H1 (cell line): ENCODE results near the gene SVOPL.

Source experiments
- BCL11A ChIP-seq, 2 experiments: IDR thresholded peaks; one replicate each; pipeline ENCODE4 v1.6.1; 2011; ENCODE audit warnings: low read depth in 2 of 2, low read length in 2 of 2, mild to moderate bottlenecking in 2 of 2
- CREB1 ChIP-seq: IDR thresholded peaks from 2 replicates; pipeline ENCODE4 v1.6.1; 2012; ENCODE audit warnings: inconsistent platforms
- EGR1 ChIP-seq: IDR thresholded peaks from 2 replicates; pipeline ENCODE4 v1.6.1; 2011; ENCODE audit warnings: low read depth, low read length, borderline replicate concordance
- EP300 ChIP-seq, 2 experiments: IDR thresholded peaks; 1 replicate in 1 of 2; 2 replicates in 1 of 2; pipeline ENCODE4 v1.6.1; 2011 to 2012; ENCODE audit warnings: low read depth in 2 of 2, low read length in 2 of 2, mild to moderate bottlenecking in 2 of 2, borderline replicate concordance in 1 of 2, inconsistent platforms in 1 of 2, moderate library complexity in 1 of 2
- POLR2A ChIP-seq, 2 experiments: IDR thresholded peaks; 1 replicate in 1 of 2; 2 replicates in 1 of 2; pipeline ENCODE4 v1.6.1; 2011; ENCODE audit warnings: low read depth in 2 of 2, low read length in 2 of 2, mild to moderate bottlenecking in 2 of 2; ENCODE audit errors: control extremely low read depth in 1 of 2
- POLR2AphosphoS5 ChIP-seq: IDR thresholded peaks from 2 replicates; pipeline ENCODE4 v1.6.1; 2011; ENCODE audit warnings: low read depth, low read length
- SIN3A ChIP-seq, 2 experiments: IDR thresholded peaks in 1 of 2; conservative IDR thresholded peaks in 1 of 2; 2 replicates each; pipeline ENCODE4 v1.6.1; 2011 to 2012; ENCODE audit warnings: low read length in 2 of 2, improper control_type of control experiment in 1 of 2, low read depth in 1 of 2, mild to moderate bottlenecking in 1 of 2
- SP2 ChIP-seq: IDR thresholded peaks from 2 replicates; pipeline ENCODE4 v1.6.1; 2012; ENCODE audit warnings: mild to moderate bottlenecking, low read length, inconsistent platforms
- TF ChIP-seq, protein P1 (sequence below), 3 experiments: IDR thresholded peaks; 1 replicate in 2 of 3; 2 replicates in 1 of 3; pipeline versions ENCODE4 v1.5.1 to v1.6.1; 2011; ENCODE audit warnings: low read length in 3 of 3, mild to moderate bottlenecking in 3 of 3, inconsistent platforms in 2 of 3, low read depth in 1 of 3, moderate library complexity in 1 of 3; ENCODE audit not compliant: insufficient read depth in 1 of 3; ENCODE audit errors: control extremely low read depth in 1 of 3
- TF ChIP-seq, protein P2 (sequence below): IDR thresholded peaks from 2 replicates; pipeline ENCODE4 v1.6.1; 2012; ENCODE audit warnings: low read length, inconsistent platforms

DNA sequence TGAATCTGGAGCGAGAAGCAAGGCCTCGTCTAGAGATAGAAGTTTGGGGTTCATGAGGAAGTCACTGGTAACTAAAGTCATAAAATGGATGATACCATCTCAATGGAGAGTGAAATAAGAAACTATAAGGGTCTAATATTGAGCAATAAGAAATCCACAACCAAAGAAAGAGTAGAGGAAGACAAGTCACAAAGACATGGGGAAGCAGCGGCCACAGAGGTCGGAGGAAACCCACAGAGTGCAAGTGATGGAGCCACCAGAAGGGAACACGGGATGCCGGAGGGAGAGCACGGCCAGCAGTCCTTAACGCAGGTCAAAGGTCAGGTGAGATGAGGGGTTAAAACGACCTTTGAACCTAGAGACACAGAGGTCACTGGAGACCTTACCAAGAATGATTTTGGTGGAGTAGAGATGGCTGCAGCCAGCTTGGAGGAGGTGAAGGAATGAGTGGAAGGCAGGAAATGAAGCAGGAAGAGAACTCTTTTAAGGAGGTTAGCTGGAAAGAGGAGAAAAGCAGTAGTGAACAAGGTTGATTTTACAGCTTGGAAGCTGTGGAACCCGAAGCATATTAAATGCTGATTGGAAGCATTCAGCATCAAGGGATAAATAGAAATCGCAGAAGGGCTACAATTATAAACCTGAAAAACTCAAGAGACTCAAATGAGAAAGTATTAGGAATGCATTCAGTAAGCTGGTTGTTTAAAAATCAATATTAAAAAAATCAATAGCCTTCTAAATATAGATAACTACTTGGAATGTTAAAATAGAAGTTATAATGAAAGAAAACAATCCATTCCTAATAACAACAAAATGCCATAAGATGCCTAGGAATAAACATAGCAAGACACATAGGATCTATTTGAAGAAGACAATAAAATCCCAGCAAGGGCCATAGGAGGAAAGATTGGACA, 93.7 kb downstream of the SVOPL start:
- no peak for TF ChIP-seq BCL11A (IDR thresholded peaks at IDR 0.05; ENCODE audit: low read depth in 2 of 2, low read length in 2 of 2)
- TF ChIP-seq, protein P1, sequence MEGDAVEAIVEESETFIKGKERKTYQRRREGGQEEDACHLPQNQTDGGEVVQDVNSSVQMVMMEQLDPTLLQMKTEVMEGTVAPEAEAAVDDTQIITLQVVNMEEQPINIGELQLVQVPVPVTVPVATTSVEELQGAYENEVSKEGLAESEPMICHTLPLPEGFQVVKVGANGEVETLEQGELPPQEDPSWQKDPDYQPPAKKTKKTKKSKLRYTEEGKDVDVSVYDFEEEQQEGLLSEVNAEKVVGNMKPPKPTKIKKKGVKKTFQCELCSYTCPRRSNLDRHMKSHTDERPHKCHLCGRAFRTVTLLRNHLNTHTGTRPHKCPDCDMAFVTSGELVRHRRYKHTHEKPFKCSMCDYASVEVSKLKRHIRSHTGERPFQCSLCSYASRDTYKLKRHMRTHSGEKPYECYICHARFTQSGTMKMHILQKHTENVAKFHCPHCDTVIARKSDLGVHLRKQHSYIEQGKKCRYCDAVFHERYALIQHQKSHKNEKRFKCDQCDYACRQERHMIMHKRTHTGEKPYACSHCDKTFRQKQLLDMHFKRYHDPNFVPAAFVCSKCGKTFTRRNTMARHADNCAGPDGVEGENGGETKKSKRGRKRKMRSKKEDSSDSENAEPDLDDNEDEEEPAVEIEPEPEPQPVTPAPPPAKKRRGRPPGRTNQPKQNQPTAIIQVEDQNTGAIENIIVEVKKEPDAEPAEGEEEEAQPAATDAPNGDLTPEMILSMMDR (IDR thresholded peaks at IDR 0.05; ENCODE audit: control extremely low read depth in 1 of 3, insufficient read depth in 1 of 3, low read depth in 1 of 3, low read length in 3 of 3): no peak
- TF ChIP-seq POLR2A (IDR thresholded peaks at IDR 0.05; ENCODE audit: control extremely low read depth in 1 of 2, low read depth in 2 of 2, low read length in 2 of 2): no peak
- no peak for TF ChIP-seq POLR2AphosphoS5
- no peak for TF ChIP-seq EP300 (IDR thresholded peaks at IDR 0.05; ENCODE audit: borderline replicate concordance in 1 of 2, low read depth in 2 of 2, low read length in 2 of 2)
- TF ChIP-seq SIN3A (conservative IDR thresholded peaks at IDR 0.05 in 1 of 2, IDR thresholded peaks at IDR 0.05 in 1 of 2; ENCODE audit: low read depth in 1 of 2, low read length in 2 of 2): no peak
- no peak for TF ChIP-seq CREB1
- TF ChIP-seq, protein P2, sequence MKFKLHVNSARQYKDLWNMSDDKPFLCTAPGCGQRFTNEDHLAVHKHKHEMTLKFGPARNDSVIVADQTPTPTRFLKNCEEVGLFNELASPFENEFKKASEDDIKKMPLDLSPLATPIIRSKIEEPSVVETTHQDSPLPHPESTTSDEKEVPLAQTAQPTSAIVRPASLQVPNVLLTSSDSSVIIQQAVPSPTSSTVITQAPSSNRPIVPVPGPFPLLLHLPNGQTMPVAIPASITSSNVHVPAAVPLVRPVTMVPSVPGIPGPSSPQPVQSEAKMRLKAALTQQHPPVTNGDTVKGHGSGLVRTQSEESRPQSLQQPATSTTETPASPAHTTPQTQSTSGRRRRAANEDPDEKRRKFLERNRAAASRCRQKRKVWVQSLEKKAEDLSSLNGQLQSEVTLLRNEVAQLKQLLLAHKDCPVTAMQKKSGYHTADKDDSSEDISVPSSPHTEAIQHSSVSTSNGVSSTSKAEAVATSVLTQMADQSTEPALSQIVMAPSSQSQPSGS: no peak
- TF ChIP-seq SP2: no peak
- TF ChIP-seq EGR1: no peak
